Colonic mucosa (tissue), 4 donors: ENCODE measurements around the gene FRMPD1. TPM values are rescaled to one million over a fixed set of nuclear protein-coding genes. Genes with fewer than 3 reads are reported as not detected.
"Not testable (repeated sequence)": the region's sequence is repeated elsewhere in the genome, so short reads cannot be mapped to it uniquely, and the experiment has no call there.

Experiments used
- DNase-seq: peaks from one replicate; pipeline ENCODE4 v3.0.0-alpha.2; 2020
- H3K27ac ChIP-seq: fragments of 200-600 bp; one replicate; pipeline ENCODE4 v1.8.0; 2021
- H3K27me3 ChIP-seq: fragments of 200-600 bp; one replicate; pipeline ENCODE4 v1.8.0; 2021
- H3K36me3 ChIP-seq: fragments of 200-600 bp; one replicate; pipeline ENCODE4 v1.8.0; 2021
- H3K4me1 ChIP-seq: fragments of 200-600 bp; one replicate; pipeline ENCODE4 v1.8.0; 2021; ENCODE audit warnings: mild to moderate bottlenecking
- H3K4me3 ChIP-seq: fragments of 200-600 bp; one replicate; pipeline ENCODE4 v1.8.0; 2021
- H3K9ac ChIP-seq, 2 donors: one replicate each; pipeline ENCODE4 v1.7.0; 2013; ENCODE audit warnings: control low read depth in 2 of 2, low read depth in 2 of 2, low read length in 2 of 2
- H3K9me3 ChIP-seq: fragments of 200-600 bp; one replicate; pipeline ENCODE4 v1.8.0; 2021
- CTCF ChIP-seq: fragments of 200-600 bp; IDR thresholded peaks from one replicate; pipeline ENCODE4 v1.8.0; 2022; ENCODE audit warnings: antibody characterized with exemption, mild to moderate bottlenecking
- intact Hi-C: fragments of 100-400 bp; cut with DNase I; formaldehyde crosslinking; loops from one replicate; pipeline ENCODE4 v1.14.1; 2022
- total RNA-seq, 2 donors: library from RNA; stranded (reverse); fragmentation: NEBNext Ultra II Directional in 1 of 2; extraction: Animal tissue kit (Norgen Biotek cat#: 25700) in 1 of 2; gene quantifications; one replicate each; pipeline ENCODE4 v1.2.1, GENCODE V29; 2021
- donor health status: healthy.
- donor health status: DM: no; HTN: no; CAD: no.
- donor health status: DM: no; HTN: no; CAD: no.

FRMPD1 gene, protein sequence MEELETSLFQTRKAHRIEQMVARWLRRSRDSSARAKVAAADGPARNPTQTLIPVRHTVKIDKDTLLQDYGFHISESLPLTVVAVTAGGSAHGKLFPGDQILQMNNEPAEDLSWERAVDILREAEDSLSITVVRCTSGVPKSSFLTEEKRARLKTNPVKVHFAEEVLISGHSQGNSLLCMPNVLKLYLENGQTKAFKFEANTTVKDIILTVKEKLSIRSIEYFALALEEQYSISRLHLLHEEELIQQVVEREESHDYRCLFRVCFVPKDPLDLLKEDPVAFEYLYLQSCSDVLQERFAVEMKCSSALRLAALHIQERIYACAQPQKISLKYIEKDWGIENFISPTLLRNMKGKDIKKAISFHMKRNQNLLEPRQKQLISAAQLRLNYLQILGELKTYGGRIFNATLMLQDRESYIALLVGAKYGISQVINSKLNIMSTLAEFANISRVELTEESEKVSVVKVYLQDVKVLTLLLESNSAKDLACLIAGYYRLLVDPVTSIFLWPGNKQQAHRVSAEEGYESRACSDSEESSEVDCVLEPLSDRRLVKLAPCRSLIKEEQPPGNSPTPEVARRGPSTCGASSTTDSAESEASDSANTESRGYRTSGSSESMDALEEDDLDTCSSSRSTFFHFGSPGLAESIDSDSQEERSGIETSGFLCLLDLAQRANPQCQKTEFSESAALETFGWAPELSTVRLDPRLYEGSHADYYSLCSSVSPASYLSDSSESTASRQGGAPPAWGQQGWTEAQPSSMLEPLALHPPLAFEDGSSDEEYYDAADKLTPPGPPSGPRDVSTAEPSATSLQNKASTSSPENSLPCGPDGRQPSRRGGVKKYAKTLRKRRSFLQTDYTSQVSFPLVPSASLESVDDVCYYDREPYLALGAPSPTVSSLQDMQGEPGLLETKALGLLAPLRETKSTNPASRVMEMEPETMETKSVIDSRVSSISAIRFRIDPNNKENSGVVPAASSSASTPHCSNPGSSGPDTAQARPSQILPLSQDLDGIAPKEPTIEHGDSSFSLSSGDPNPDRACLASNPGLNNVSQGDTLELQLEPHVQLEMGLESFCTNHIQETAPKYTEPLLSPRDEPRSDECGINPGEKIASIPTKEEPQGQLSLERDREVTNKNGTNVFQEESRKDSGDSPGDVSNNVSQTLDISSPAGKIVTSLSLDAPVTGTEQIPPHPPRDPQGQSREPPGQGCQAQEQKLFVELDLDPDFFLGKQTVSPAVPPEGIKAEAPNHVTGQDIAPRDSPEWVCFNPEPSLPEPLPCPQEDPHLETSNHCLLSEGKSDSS (N-terminal part only)
- under 1 TPM; 0.08 to 0.35 TPM for total RNA-seq

DNA sequence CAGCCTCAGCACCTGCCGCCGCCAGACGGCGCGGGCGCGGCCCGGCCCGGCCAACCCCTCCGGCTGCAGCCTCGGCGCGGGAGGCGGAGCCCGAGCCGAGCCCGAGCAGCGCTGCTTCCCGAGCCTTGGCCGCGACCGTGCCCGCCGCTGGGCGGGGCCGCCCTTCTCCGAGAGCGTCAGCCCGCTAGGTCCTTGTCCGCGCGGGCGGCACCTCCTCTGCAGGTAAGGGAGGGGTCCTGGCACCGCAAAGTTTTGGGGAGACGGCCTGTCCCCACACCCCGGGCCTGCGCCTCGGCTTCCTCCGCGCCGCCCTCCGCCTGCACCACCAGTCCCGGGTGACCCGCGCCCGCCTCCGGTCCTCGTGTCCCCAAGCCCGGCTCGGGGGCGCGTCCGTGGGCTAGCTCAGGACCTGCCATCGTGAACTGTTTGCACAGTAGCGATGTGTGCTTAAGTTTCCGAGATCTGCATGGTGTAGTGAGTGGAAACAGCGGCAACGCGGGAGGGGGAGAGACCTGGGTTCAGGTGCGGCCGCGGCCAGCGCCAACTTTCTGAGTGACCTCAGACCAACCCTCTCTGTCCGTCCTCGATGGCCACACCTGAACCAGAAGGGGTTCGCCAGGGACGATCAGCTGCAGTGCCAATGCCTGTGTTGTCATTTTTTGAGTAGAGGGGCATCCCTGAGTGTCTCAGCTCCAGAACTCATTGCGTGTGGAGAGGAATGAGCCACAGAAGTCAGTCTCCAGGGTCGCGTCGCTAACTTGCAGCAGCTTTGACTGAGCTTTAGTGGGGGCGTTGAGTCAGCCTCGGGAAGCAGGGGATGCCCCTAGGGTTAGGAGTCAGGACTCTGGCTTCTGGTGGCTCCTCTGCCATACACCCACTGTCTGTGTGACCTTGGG, at the start of gene FRMPD1:
TSS of gene FRMPD1 (plus strand) at position 82 of the 896 bp plus-strand sequence. CDS start 41,688 bp downstream, outside the sequence.
- H3K27ac ChIP-seq, result no peak within 1 kb of the TSS
- H3K4me3 ChIP-seq, result peak within 1 kb of the TSS; percentile 62
- no peaks in the 10 kb centered on the region for H3K9me3 ChIP-seq
- peak; percentile 74 for DNase-seq
- intact Hi-C loops, result no loop called here
- peak within 1 kb of the TSS; percentile 37 to 64 for H3K9ac ChIP-seq
- H3K4me1 ChIP-seq, result peaks cover 5% of the 10 kb centered on the region
- peaks cover 20% of the 10 kb centered on the region for H3K27me3 ChIP-seq
- TF ChIP-seq CTCF, result no peak
- no peaks in the 10 kb centered on the region for H3K36me3 ChIP-seq

GRCh38 chr9:37602061-37602460, 48.7 kb upstream of the FRMPD1 start:
- DNase-seq, H3K27ac ChIP-seq, H3K27me3 ChIP-seq, H3K9ac ChIP-seq, H3K36me3 ChIP-seq, H3K4me1 ChIP-seq, H3K4me3 ChIP-seq, intact Hi-C loops, H3K9me3 ChIP-seq: not testable (repeated sequence)

DNA sequence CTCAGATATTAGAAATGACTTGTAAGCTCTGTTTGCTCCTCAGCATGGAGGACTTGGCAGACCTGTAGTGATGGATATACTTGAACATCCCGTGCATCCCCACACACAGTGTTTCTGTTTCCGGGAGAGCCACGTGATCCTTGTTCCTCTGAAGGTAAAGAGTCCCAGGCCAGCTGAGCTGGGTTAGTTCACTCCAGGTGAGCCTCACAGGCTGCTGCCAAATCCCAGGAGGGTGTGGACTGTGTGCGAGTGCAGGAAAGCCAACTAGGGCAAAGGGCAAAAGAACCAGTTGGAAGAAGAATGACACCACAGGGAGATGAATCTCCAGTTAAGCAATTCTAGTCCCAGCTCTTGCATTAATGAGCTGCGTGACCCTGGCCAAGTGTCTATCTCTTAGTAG, 47.9 kb upstream of the FRMPD1 start:
- no peak for TF ChIP-seq CTCF

DNA sequence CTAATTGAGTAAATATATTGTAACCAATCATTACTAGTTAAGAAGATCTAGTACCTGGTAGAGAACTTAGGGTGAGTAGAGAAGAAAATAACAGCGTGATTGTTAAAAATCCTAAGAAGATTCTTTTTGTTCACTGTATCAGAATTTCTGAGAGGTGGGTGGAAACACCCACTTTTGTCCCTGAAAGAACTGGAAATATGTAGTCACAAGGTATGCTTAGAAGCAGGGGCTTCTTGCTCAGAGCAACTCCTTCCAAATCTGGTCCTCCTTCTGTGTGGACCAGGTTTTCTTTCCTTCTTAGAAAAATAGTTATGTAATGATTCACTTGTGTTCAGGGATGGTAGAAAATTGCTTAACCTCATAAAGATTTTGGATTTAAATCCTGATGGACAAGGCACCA, 46.5 kb upstream of the FRMPD1 start:
- TF ChIP-seq CTCF, result no peak
- H3K36me3 ChIP-seq, result no peaks in the 10 kb centered on the region
- H3K9me3 ChIP-seq, result no peaks in the 10 kb centered on the region
- H3K4me1 ChIP-seq, result no peaks in the 10 kb centered on the region
- H3K27me3 ChIP-seq, result no peaks in the 10 kb centered on the region
- no peak overlapping the region for H3K27ac ChIP-seq
- DNase-seq, result no peak
- no peak overlapping the region for H3K9ac ChIP-seq
- no peak overlapping the region for H3K4me3 ChIP-seq
- intact Hi-C loops, result no loop called here

More for the DNA sequence above, 47.9 kb upstream of the FRMPD1 start:
- intact Hi-C loops, result no loop called here
- Histone ChIP-seq H3K27me3 (no peaks in the 10 kb centered on the region), H3K9me3 (no peaks in the 10 kb centered on the region), H3K27ac (no peak overlapping the region), H3K4me3 (no peak overlapping the region), H3K9ac (no peak overlapping the region), H3K36me3 (no peaks in the 10 kb centered on the region), H3K4me1 (no peaks in the 10 kb centered on the region)
- peak; percentile 91 for DNase-seq

GRCh38 chr9:37608250-37608649, 42.5 kb upstream of the FRMPD1 start:
- no peak for DNase-seq
- TF ChIP-seq CTCF, result no peak
- intact Hi-C loops, result no loop called here

More at GRCh38 chr9:37608250-37608649, 42.5 kb upstream of the FRMPD1 start:
- Histone ChIP-seq H3K9me3 (no peaks in the 10 kb centered on the region), H3K4me3 (no peak overlapping the region), H3K27ac (no peak overlapping the region), H3K4me1 (no peaks in the 10 kb centered on the region), H3K36me3 (no peaks in the 10 kb centered on the region), H3K9ac (no peak overlapping the region), H3K27me3 (no peaks in the 10 kb centered on the region)
